ENCODE results near the gene PRKN.

DNA sequence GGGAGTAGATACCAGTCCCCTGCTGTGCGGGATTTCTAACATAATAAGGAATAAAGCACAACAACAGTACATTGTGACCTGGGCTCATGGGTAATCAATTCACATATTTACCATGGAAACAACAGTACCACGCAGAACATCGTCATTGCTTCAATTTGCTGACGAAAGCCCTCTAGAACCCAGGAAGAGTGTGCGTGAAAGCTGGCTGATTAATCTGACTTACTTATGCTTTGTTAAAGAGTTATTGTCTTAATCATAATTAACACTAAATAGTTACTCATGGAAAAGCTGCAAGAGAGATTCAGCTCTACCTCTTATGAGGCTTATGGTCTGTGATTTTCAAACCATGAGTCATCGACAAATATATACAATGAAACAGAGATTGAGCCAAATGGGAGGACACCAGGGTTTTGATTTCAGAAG, 809.4 kb downstream of the PRKN start:
- TF ChIP-seq, protein P1, sequence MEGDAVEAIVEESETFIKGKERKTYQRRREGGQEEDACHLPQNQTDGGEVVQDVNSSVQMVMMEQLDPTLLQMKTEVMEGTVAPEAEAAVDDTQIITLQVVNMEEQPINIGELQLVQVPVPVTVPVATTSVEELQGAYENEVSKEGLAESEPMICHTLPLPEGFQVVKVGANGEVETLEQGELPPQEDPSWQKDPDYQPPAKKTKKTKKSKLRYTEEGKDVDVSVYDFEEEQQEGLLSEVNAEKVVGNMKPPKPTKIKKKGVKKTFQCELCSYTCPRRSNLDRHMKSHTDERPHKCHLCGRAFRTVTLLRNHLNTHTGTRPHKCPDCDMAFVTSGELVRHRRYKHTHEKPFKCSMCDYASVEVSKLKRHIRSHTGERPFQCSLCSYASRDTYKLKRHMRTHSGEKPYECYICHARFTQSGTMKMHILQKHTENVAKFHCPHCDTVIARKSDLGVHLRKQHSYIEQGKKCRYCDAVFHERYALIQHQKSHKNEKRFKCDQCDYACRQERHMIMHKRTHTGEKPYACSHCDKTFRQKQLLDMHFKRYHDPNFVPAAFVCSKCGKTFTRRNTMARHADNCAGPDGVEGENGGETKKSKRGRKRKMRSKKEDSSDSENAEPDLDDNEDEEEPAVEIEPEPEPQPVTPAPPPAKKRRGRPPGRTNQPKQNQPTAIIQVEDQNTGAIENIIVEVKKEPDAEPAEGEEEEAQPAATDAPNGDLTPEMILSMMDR (IDR thresholded peaks at IDR 0.05; ENCODE audit: low read depth, low read length): no peak
- TF ChIP-seq EZH2phosphoT487 (IDR thresholded peaks at IDR 0.05; ENCODE audit: low read depth): no peak

Measured in OCI-LY3 (cell line).